ENCODE results near the gene PCBP2.
"Not testable (repeated sequence)": the region's sequence is repeated elsewhere in the genome, so short reads cannot be mapped to it uniquely, and the experiment has no call there.

PCBP2 gene

DNA sequence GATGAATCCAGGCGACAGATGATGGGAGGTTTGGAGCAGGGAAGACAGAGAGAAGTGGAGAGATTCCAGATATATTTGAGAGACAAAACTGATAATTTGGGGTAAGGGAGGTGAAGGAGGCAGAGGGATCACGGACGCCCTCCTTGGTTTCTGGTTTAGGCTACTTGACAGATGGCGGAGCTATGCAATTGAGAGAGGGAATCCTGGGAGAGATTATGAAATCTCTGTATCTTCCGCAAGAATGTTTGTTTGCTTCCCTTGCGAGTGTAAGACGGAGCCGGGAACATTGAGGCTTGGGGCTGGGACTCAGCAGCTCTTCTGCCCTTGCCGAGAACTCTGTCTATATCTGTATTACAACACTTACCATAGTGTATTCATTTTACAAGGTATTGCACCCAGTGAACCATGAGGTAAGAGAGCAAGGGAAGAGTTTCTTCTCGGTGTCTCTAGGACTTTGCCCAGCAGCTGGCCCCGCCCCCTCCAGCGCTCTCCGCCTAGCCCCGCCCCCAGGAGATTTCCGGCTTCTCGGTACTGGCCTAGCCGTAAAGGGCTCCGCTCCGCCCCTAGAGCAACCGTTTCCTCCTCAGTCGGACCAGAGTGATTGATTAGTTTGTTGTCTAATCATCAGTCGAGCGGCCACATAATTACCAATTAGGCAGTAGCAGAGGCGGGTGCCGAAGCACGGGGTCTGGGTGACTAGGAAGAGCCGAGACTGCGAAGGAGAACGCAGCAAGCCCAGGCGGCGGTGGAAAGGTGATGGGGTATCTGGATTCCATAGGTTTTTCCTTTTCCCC is 10.7 kb upstream of the PCBP2 start, which contains the start of gene PRR13:
Gene PRR13, plus strand, starts transcription at position 695 of the 794 bp plus-strand sequence. CDS start 981 bp downstream, outside the sequence.
- peak; percentile 96 for DNase-seq (ENCODE audit: low spot score)

DNA sequence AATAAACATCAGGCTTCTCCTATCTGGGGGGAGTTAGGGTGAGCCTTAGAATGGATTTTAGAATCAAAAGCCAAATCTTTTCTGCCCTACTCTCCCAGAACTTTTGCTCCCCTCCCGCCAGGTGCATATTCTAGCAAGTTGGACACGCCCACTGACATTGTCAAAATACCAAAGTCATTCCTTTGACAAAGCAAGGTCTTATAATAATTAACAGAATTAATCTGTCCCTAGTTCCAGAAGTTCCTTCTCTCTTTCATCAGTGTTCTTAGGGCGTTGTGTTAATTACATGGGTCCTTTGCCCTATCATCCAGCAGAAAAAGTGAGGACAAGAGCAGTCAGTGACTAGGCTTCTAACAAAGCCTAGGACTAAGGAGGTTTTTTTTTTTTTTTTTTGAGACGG is 7.9 kb upstream of the PCBP2 start:
- no peak for DNase-seq (ENCODE audit: low spot score)

DNA sequence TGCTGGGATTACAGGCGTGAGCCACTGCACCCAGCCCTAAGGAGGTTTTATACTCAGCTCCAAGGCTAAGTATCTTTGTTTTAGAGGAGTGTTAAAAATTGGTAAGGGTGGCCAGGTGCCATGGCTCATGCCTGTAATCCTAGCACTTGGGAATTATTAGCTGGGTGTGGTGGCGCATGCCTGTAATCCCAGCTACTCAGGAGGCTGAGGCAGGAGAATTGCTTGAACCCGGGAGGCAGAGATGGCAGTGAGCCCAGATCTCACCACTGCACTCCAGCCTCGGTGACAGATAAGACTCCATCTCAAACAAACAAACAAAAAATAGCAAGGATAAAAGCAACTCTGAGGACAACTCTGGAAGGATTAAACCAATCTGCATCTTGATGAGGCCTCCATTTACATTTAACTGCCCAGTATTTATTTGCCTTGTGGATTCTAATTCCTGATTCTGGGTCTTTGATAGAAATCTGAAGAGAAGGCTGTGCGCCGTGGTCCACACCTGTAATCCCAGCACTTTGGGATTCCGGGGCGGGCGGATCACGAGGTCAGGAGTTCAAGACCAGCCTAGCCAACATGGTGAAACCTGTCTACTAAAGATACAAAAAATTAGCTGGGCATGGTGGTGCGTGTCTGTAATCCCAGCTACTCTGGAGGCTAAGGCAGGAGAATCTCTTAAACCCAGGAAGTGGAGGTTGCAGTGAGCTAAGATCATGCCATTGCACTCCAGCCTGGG is 7.1 kb upstream of the PCBP2 start:
- DNase-seq (ENCODE audit: low spot score) = not testable (repeated sequence)

DNA sequence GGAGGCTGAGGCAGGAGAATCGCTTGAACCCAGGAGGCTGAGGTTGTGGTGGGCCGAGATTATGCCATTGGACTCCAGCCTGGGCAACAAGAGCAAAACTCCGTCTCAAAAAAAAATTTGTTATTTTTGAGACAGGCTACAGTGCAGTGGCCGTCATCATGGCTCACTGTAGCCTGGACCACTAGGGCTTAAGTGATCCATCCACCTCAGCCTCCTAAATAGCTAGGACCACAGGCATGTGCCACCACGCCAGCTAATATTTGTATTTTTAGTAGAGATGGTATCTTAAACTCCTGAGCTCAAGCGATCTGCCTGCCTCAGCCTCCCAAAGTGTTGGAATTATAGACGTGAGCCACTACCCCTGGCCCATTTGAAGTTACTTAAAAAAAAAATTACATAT is 966 bp upstream of the PCBP2 start:
- no peak for DNase-seq (ENCODE audit: low spot score)

DNA sequence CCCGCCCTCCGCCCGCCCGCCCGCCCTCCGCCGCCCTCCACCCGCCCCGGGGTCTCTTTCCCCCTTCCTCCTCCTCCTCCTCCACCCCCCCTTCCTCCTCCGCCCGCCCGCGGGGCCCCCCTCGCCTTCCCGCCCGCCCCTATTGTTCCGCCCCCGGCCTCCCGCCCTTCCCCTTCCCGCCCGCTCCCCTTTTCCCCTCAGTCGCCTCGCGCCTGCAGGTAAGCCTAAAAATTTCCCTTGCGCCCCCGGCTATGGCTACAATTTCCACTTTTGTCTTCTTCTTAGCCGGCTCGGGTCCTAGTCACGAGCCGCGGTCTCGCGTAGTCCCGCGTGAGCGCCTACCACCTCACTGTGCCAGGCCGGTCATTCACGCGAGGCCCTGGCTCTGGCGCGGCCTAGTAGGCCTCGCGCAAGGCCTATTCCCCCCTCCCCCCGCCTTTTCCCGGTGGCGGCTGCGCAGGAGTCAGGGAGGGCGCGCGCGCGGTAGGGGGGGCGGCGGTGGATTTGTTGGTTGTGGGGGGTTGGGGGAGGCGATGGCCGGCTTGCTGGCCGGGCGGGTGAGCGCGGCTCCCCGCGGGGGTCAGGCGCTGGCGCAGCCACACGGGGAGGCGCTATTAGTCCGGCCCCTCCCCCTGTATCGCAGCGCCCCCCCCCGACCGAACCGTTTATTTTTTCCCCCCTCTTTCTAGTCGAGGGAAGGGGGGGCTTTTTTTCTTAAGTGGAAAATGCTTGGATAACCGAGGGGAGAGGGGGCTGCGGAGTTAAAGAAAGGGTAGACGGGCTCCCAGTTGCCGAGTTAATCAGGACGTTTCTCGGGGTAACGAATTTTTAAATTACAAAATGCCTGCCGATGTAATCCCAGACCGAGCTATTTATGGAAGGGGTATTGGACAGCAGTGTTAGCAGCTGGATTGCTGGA is 516 bp downstream of the PCBP2 start:
- DNase-seq (ENCODE audit: low spot score) = peak; percentile 80

DNA sequence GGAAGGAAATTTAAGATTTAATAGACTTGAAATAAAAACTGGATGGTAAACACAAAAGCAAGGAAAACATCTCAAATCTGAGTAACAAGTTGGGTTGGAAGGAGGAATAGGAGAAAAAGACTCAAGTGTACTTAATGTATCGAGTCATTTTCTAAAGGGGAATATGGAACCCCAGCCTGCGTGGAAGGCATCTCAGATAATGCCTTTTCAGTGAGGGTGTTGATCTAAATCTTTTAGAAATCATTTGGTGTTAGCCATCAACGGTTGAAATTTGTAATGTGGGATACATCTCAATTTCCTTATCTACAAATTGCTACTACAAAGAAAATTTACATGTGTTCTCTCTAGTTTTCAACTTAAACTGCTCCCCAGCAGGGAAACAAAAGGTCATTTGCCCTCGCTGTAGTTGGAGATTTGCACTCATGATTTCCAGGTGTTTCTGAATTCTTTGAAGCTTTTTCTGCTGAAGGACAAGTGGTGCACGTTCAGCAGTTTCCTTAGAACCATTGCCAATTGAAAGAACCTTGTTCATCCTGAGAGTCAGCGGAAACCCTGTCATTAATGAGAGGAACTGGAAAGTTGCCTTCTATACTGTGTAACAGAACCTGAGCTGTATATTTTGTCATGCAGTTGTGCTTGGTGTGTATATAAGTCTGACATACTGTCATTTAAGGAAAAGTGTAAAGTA is 2.2 kb downstream of the PCBP2 start:
- no peak for DNase-seq (ENCODE audit: low spot score)

DNA sequence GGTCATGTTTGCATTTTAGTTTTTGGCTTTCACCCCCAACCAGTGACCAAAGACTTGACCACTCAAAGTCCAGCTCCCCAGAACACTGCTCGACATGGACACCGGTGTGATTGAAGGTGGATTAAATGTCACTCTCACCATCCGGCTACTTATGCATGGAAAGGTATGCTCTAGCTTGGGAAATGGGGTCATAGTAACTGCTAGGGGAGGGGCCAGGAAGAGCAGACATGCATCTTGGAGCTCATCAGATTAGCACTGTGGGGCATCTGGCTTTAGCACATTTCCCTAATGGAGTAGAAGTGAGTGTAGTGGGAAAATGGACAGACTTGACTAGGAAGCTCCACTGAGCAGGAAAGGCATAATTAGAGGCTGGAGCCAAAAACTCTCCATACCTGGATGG is 2.8 kb downstream of the PCBP2 start:
- DNase-seq (ENCODE audit: low spot score) = no peak

DNA sequence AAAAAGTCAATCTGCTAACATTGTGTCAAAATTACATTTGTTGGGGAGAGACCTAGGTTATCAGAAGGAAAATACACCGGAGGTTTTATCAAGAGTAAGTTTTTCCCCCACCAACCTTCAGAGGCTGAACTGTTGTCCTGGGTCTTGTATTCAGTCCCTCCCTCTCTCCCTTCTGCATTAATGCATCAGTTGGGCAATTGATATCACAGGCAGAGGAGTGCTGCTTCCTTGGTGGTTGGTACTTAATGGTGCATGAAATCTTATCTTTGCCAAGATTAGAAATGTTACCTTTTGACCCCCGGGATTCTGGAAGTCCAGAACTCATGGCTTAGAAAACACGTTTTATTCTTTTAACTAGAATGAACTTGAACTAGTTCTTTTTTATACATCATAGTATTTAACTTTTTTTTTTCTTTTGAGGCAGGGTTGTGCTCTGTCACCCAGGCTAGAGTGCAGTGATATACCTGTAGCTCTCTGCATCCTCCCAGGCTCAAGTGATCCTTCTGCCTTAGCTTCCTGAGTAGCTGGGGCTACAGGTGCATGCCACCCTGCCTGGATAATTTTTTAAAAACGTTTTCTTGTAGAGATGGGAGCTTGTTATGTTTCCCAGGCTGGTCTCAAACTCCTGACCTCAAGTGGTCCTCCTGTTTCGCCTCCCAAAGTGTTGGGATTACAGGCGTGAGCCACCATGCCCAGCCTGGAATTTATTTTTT is 4.9 kb downstream of the PCBP2 start:
- no peak for DNase-seq (ENCODE audit: low spot score)

DNA sequence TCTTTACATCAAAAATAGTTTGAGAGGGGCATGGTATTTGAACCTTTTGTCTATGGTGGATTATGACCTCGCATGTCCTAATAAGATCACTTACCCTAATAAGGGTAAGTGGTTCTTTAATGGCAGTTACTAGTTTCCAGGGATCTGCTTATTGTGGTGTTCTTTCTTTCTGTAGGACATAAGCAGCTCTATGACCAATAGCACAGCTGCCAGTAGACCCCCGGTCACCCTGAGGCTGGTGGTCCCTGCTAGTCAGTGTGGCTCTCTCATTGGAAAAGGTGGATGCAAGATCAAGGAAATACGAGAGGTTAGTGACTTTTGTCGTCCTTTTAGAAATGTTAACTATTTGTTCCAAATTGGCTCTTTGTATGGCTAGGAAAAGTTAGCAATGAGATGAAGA is 7.2 kb downstream of the PCBP2 start:
- no peak for DNase-seq (ENCODE audit: low spot score)

DNA sequence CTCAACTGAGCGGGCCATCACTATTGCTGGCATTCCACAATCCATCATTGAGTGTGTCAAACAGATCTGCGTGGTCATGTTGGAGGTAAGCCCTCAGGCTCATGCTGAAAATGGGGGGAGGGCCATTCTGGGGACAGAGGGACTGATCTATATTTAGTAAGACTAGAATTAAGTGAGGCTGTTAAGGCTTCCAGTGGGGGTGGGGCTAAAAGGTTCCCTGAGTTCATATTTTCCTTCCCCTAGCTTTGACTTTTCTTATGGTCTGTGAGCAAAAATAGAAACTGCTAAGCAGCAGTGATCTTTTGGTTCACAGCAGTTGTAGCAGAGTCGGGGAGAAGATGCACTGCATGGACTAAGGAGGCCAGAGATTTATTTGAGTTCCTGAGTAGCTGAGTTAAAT is 9.2 kb downstream of the PCBP2 start:
- DNase-seq (ENCODE audit: low spot score) = no peak

DNA sequence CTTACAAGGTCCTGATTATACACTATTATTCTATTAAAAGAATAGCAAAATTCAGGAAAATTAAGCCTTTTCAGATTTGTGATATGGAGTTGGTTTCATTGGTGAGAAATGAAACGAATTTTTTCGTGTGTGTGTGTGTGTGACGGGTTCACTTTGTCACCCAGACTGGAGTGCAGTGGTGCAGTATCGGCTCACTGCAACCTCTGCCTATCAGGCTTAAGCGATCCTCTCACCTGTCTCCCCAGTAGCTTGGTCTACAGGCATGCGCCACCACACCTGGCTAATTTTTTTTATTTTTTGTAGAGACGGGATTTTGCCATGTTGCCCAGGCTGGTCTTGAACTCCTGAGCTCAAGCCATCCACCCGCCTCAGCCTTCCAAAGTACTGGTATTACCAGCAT is 9.7 kb downstream of the PCBP2 start:
- DNase-seq (ENCODE audit: low spot score) = no peak

DNA sequence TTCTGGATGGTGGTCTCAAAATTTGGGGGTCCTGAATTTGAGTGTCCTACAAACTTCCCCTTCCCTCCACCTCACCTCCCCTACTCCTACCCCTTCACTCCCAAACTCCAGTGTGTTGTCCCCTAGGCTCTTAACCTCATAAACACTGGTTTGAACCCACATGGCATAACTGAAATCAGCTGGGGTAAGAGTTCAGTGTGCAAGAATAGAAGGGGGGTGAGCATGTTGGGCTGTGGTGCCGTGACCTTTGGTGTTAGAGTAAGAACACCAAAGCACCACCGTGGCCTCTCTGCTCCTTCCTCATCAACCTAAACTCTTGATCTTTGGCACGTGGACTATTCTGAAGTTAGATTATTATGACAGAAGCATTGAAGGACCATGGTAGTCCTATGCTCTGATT is 11.0 kb downstream of the PCBP2 start:
- no peak for DNase-seq (ENCODE audit: low spot score)

DNA sequence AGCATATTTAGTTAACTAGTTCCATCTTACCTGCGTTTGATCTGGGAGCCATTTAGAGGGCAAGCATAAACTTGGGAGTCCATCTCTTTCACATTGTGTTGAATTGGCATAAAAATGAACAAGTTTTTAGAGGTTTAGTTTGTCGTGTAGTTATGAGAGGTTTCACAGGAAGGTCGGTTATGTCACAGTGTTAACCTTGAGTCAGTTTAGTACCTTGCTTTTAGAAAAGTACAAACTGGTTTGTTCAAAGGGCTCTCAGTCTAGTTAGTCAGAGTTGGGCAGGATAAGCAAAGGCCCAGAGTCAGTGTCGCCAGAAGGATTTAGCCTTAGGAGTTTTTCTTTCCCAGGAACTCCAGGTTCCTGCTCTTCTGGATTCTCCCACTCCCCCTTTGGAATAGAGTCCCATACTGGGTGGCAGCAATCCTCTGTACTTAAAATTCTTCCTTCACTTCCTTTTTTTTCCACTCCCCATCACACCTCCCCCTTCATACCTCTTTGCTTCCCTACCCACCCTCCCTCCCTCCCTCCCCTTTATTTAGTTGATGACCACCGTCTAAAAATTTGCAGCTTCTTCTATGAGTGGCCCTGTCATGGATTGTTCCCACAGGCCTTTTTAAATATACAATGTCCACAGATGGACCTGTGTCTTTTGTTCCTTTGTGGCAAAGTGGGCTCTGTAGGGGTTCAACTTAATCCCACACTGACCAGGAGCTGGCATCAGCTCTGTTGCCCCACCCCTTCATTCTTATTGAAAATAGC is 12.1 kb downstream of the PCBP2 start:
- no peak for DNase-seq (ENCODE audit: low spot score)

DNA sequence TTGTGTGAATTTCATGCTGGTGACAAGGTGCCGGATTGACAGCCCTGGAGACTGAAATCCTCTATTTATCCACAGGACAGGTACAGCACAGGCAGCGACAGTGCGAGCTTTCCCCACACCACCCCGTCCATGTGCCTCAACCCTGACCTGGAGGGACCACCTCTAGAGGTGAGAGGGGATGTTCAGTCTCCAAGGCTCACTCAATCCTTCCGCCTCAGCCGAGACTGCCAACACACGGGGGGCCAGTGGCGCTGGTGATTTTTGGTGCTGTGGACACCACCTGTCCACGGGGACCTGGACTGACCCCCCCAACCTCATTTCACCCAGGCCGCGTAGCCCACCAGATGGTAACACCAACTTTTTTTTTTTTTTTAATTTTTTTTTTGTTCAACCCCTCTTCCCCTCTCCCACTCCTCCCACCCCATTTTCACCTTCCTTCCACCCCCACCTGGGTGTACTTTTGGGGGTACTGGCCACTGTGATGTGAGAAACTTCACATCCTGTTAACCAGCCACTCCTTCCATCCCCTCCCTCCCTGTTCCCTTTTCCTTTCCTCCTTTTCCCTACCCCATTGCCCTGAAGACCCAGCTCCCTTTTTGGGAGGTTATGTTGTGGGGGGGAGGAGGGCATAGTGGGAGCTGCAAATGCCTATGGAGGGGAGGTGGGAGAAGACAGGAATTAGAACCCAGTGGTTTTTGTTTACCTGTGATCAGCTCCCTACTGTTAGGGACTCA is 12.9 kb downstream of the PCBP2 start:
- no peak for DNase-seq (ENCODE audit: low spot score)

DNA sequence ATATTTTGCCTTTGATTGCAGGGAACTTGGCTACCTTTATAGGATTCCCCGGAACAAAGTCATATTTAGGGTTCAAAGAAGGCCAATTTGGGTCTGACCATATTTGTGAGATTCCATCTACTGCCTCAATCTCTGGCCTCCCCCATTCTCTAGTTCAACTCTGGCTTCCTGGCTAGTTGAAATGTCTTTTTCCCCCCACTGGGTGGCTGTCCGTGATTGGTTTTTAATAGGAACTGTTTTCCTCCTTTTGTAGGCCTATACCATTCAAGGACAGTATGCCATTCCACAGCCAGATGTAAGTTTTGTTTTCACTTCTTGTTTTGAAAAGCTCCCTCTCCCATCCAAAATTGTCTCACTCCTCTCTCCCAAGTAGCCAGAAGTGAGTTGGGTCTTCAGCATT is 13.8 kb downstream of the PCBP2 start:
- DNase-seq (ENCODE audit: low spot score) = no peak

DNA sequence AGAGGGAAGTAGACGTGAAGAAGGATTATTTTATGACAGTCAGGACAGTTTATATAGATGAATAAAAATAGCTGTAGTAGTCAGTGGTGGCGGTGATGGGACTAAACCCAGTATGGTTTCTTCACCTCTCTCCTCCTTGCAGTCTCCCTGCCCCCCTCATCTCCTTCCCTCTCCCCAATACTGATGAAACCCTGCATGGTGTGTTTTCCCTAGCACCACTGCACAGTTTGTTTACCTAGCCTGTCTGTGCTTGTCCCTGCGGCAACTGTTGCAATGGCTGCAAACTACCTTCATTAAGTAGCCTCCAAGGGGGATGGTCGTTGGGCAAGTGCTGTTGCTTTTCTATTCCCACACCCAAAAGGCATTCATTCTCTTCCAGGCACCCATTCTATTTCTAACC is 14.7 kb downstream of the PCBP2 start:
- no peak for DNase-seq (ENCODE audit: low spot score)

DNA sequence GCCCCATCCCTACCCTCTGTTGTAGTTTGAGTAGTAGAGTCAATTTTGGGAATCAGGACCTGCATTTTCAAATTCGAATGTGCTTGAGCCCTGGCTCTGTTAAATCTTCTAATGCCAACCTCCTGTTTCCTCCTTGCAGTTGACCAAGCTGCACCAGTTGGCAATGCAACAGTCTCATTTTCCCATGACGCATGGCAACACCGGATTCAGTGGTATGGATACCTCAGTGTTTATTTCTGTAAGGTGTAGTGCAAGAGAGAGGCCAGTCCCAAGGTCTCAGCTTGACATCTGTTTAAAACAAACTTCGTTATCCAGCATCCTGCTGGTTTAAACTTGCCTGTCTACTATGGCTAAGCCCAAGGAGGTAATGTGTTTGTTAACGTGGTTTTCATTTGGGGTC is 15.2 kb downstream of the PCBP2 start:
- DNase-seq (ENCODE audit: low spot score) = no peak

DNA sequence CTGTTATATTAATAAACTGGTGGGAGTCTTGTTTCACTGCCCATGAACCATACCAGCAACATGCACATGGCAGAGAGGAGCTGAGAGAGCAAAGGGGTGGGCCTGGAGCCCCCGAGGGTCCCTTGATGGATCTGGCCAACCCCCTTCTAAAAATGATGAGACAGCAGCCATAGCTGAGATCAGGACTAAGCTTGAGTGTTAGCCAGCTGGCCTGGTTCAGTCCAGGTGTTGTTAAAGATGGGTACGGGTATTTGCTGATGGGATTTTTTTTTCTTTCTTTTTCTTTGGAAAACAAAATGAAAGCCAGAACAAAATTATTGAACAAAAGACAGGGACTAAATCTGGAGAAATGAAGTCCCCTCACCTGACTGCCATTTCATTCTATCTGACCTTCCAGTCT is 16.0 kb downstream of the PCBP2 start:
- no peak for DNase-seq (ENCODE audit: low spot score)

DNA sequence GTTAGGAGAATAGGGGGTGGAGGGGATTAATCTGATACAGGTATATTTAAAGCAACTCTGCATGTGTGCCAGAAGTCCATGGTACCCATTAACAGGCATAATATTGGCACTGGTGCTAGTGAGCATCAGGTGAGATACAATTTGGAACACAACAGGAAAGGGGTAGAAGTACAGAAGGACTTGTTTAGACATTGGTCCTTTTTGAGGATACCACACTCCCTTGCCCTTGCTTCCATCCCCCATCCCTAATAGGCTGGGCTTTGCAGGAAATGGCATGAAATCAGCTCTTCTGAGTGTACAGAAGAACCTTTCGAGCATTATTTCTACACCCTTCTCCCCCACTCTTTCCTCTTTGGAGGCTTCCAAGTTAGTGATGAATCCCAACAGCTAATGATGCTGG is 16.4 kb downstream of the PCBP2 start:
- DNase-seq (ENCODE audit: low spot score) = no peak

DNA sequence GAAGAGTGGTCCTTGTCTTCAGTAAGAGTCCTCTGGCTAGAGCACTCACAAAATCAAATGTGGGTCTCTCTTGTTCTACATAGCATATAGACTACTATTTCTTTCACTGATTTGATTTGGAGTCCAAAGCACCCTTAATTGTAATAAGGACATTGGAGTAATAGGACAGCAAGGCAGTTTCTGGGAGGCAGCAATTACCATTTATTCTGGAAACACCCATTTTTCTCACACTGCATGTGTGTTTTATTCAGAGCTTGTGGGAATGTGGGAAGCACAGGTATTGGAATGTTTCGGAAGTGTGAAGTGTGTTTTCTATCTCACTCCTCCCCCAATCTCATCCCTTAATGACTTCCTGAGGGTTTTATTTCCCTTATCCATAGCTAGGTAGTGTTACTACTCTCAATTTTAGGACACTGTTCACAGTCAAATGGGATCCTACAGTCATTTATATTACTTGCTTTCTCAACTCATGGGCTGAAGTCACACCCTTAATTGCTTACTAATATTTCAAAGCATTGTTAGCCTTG is 20.2 kb downstream of the PCBP2 start:
- no peak for DNase-seq (ENCODE audit: low spot score)
